K562 (cell line): ENCODE measurements around the gene CEBPE. TPM values are rescaled to one million over a fixed set of nuclear protein-coding genes. Genes with fewer than 3 reads are reported as not detected.
A peak's percentile ranks its signal among the peaks of the same experiment; 100 is the strongest.

Experiments used
- ATAC-seq: fragments of 200-7000 bp; cut with Tn5 transposase; 3 replicates; pipeline ENCODE4 v1.9.1; 2020; ENCODE audit warnings: moderate library complexity
- Bru-seq: library from RNA; stranded (reverse); fragments of 400-500 nt; gene quantifications from one replicate; lab custom pipeline; 2021; lab: Mats Ljungman, UMichigan
- BruChase-seq, 2 experiments: library from RNA; stranded (reverse); fragments of 400-500 nt; gene quantifications; one replicate each; lab custom pipeline; 2021; lab: Mats Ljungman, UMichigan
- BruUV-seq: library from RNA; stranded (reverse); fragments of 400-500 nt; replicated peaks from 2 replicates; lab custom pipeline; 2021; lab: Mats Ljungman, UMichigan
- CTCF ChIA-PET: fragments of 300-600 bp; formaldehyde crosslinking; extraction: SDS; loops from one replicate; lab custom pipeline; 2021; ENCODE audit warnings: low intra/inter-chr PET ratio; lab: Yijun Ruan, JAX
- POLR2A ChIA-PET: fragments of 300-600, 350-650 bp; sonication (Branson Sonifier 250); formaldehyde crosslinking; extraction: SDS; loops from one replicate; lab custom pipeline; 2021; ENCODE audit warnings: antibody characterized with exemption, inconsistent platforms; lab: Yijun Ruan, JAX
- DNase-seq, 4 experiments: peaks; one replicate each; pipeline versions ENCODE4 v3.0.0 to v3.0.0-alpha.2; 2011 to 2018; ENCODE audit warnings: low spot score in 3 of 4, mixed read lengths in 3 of 4; ENCODE audit errors: extremely low read depth in 1 of 4
- FAIRE-seq: peaks from 2 replicates; lab custom pipeline; 2011; peaks lifted over from hg19 to GRCh38; lab: Jason Lieb, UNC
- H2AFZ ChIP-seq: 2 replicates; pipeline ENCODE4 v1.6.0; 2011; ENCODE audit warnings: low read depth, low read length, control low read depth, inconsistent platforms
- H3K27ac ChIP-seq: fragments of 200-600 bp; 3 replicates; pipeline ENCODE4 v1.8.0; 2011; ENCODE audit warnings: low read depth, mild to moderate bottlenecking, control low read depth, inconsistent platforms, low read length, moderate library complexity, mixed read lengths; ENCODE audit errors: extremely low read depth
- H3K27me3 ChIP-seq, 2 experiments: fragments of 300-600 bp in 1 of 2; 2 replicates in 1 of 2; 3 replicates in 1 of 2; pipeline versions ENCODE4 v1.6.0 to v1.8.0; 2011; ENCODE audit warnings: inconsistent platforms in 2 of 2, low read length in 2 of 2, mild to moderate bottlenecking in 1 of 2, mixed read lengths in 1 of 2, moderate library complexity in 1 of 2; ENCODE audit not compliant: control insufficient read depth in 2 of 2, insufficient read depth in 2 of 2
- H3K36me3 ChIP-seq: fragments of 300-600 bp; 3 replicates; pipeline ENCODE4 v1.8.0; 2011; ENCODE audit warnings: mild to moderate bottlenecking, low read length, inconsistent platforms; ENCODE audit not compliant: control insufficient read depth, insufficient read depth
- H3K4me1 ChIP-seq, 2 experiments: fragments of 200-600 bp in 1 of 2; replicated peaks in 1 of 2; 2 replicates in 1 of 2; 3 replicates in 1 of 2; pipeline versions ENCODE4 v1.5.1 to v1.8.0; 2011; ENCODE audit warnings: inconsistent platforms in 2 of 2, low read length in 2 of 2, mild to moderate bottlenecking in 1 of 2, mixed read lengths in 1 of 2, moderate library complexity in 1 of 2; ENCODE audit not compliant: control insufficient read depth in 2 of 2, insufficient read depth in 2 of 2
- H3K4me2 ChIP-seq: 2 replicates; pipeline ENCODE4 v1.6.1; 2011; ENCODE audit warnings: low read length, control low read depth, inconsistent platforms, mixed read lengths; ENCODE audit not compliant: insufficient read depth
- H3K4me3 ChIP-seq: fragments of 200-600 bp; sonication (generic), shearing (Covaris generic); 2 replicates; pipeline ENCODE4 v1.5.1; 2016; ENCODE audit warnings: control low read depth, inconsistent platforms
- H3K79me2 ChIP-seq: fragments of 200-600 bp; 3 replicates; pipeline ENCODE4 v1.8.0; 2011; ENCODE audit warnings: low read length, inconsistent platforms; ENCODE audit not compliant: control insufficient read depth, insufficient read depth
- H3K9ac ChIP-seq, 2 experiments: 2 replicates each; pipeline versions ENCODE4 v1.6.0 to v1.6.1; 2011; ENCODE audit warnings: low read depth in 2 of 2, low read length in 2 of 2, control low read depth in 1 of 2, inconsistent platforms in 1 of 2, mild to moderate bottlenecking in 1 of 2, mixed read lengths in 1 of 2; ENCODE audit not compliant: insufficient read depth in 1 of 2
- H3K9me1 ChIP-seq: one replicate; pipeline ENCODE4 v1.6.0; 2011; ENCODE audit warnings: inconsistent platforms, mild to moderate bottlenecking, low read length, moderate library complexity; ENCODE audit not compliant: control insufficient read depth, insufficient read depth
- H3K9me3 ChIP-seq: replicated peaks from 2 replicates; pipeline ENCODE4 v1.5.1; 2011; ENCODE audit warnings: low read depth, low read length, inconsistent platforms; ENCODE audit not compliant: control insufficient read depth, insufficient read depth
- H4K20me1 ChIP-seq: replicated peaks from 2 replicates; pipeline ENCODE4 v1.6.1; 2011; ENCODE audit warnings: low read length, inconsistent platforms, mixed read lengths; ENCODE audit not compliant: control insufficient read depth, insufficient read depth
- JUN ChIP-seq, 2 experiments: sonication (generic) in 1 of 2; formaldehyde crosslinking in 1 of 2; IDR thresholded peaks; 2 replicates each; pipeline versions ENCODE4 v1.6.1 to v1.8.0; 2012 to 2022; ENCODE audit warnings: borderline replicate concordance in 2 of 2, mild to moderate bottlenecking in 2 of 2, improper control_type of control experiment in 1 of 2, low read depth in 1 of 2, low read length in 1 of 2, missing genetic modification reagents in 1 of 2
- MCM3 ChIP-seq: fragments of 450-650 bp; IDR thresholded peaks from 2 replicates; pipeline ENCODE4 v1.6.1; 2016
- PCBP2 ChIP-seq: fragments of 200-400 bp; formaldehyde crosslinking; IDR thresholded peaks from 2 replicates; pipeline ENCODE4 v1.6.1; 2018; ENCODE audit warnings: low read length, low read depth, mild to moderate bottlenecking, moderate library complexity; ENCODE audit not compliant: poor library complexity, severe bottlenecking
- TCF3 ChIP-seq: sonication (generic); formaldehyde crosslinking; IDR thresholded peaks from 2 replicates; pipeline ENCODE4 v1.4.0; 2020; ENCODE audit warnings: mild to moderate bottlenecking, missing genetic modification reagents
- USF1 ChIP-seq: sonication (generic); formaldehyde crosslinking; IDR thresholded peaks from 2 replicates; pipeline ENCODE4 v1.9.0; 2022; ENCODE audit warnings: mild to moderate bottlenecking, missing genetic modification reagents
- WGBS: fragments of 100-300 bp; shearing (Covaris generic); methylation state at CpG from one replicate; pipeline ENCODE4 v1.1.6; 2016; ENCODE audit warnings: low coverage, mixed read lengths; ENCODE audit not compliant: insufficient coverage; ENCODE audit errors: missing lambda C conversion rate; 5-methylcytosine and 5-hydroxymethylcytosine counted together
- in situ Hi-C: fragments of 300-500 bp; cut with MboI; formaldehyde crosslinking; loops from 4 replicates; pipeline ENCODE4 v1.15.0; 2018; ENCODE audit warnings: inconsistent platforms, mixed read lengths
- intact Hi-C: fragments of 100-400 bp; cut with micrococcal nuclease; formaldehyde crosslinking; loops from 2 replicates; pipeline ENCODE4 v1.14.2; 2022
- long read RNA-seq, 3 experiments: library from polyadenylated mRNA in 2 of 3; library from RNA in 1 of 3; unstranded in 2 of 3; stranded (forward) in 1 of 3; transcript quantifications; one replicate each; pipeline ENCODE4 v2.0.0, GENCODE V29; 2019 to 2022
- polyA minus RNA-seq, 3 experiments: library from RNA; depleted of rRNA, polyadenylated mRNA; stranded (reverse); fragments of >200 nt; gene quantifications; 2 replicates each; pipeline ENCODE4 v1.2.3, GENCODE V29; 2011
- polyA plus RNA-seq, 8 experiments: library from polyadenylated mRNA; depleted of rRNA in 4 of 8; stranded (reverse) in 5 of 8; unstranded in 3 of 8; fragments of >200 nt; fragmentation: Nextera tagmentation in 2 of 8; fragmentation: Illumina TruSeq in 1 of 8; extraction: Ambion mirVana in 2 of 8; extraction: Trizol in 1 of 8; gene quantifications; 2 replicates each; pipeline versions ENCODE4 v1.2.1 to v1.2.3, GENCODE V29; 2011 to 2014; ENCODE audit warnings: inconsistent platforms in 1 of 8, missing spikeins in 1 of 8
- total RNA-seq, 7 experiments: library from RNA; depleted of rRNA in 6 of 7; stranded (reverse); fragments of >200 nt in 6 of 7; fragmentation: Illumina TruSeq in 2 of 7; extraction: Trizol in 2 of 7; gene quantifications; 2 replicates each; pipeline versions ENCODE4 v1.2.1 to v1.2.3, GENCODE V29; 2011 to 2021; ENCODE audit warnings: low replicate concordance in 1 of 7
- TF ChIP-seq, protein P1 (sequence below), 2 experiments: IDR thresholded peaks; 2 replicates each; pipeline ENCODE4 v1.6.1; 2012; ENCODE audit warnings: improper control_type of control experiment in 2 of 2, low read depth in 2 of 2, low read length in 2 of 2, borderline replicate concordance in 1 of 2

Gene CEBPE
- not detected in 2 replicates for total RNA-seq (2011; cell fraction: chromatin; rRNA removed; ENCODE audit: low replicate concordance)
- total RNA-seq (2011; cell fraction: nucleolus; rRNA removed), result not detected in 2 replicates
- total RNA-seq (2011; cell fraction: nucleoplasm; rRNA removed), result not detected in 2 replicates
- total RNA-seq (2014; rRNA removed) (0.09 TPM in 1 of 2 replicates, not detected in the other), total RNA-seq (2014; rRNA removed; fragmentation: Illumina TruSeq; extraction: Trizol) (not detected in 2 replicates), total RNA-seq (2015; rRNA removed; fragmentation: Illumina TruSeq; extraction: Trizol) (not detected in 2 replicates), total RNA-seq (2021) (0.13 and 0.16 TPM in 2 replicates), polyA plus RNA-seq (2011; rRNA removed) (0.09 TPM in 1 of 2 replicates, not detected in the other), polyA plus RNA-seq (2014; fragmentation: Illumina TruSeq; extraction: Trizol) (not detected in 2 replicates), polyA plus RNA-seq (2014; fragmentation: Nextera tagmentation; extraction: Ambion mirVana) (not detected), polyA plus RNA-seq (2014; rRNA removed) (0.12 and 0.15 TPM in 2 replicates), polyA minus RNA-seq (2011; rRNA and poly(A)+ RNA removed) (not detected in 2 replicates), Bru-seq, nascent RNA (not detected), BruChase-seq, experiment 1, labeled RNA remaining after a 2-hour chase (not detected), BruChase-seq, experiment 2, labeled RNA remaining after a 6-hour chase (not detected)
- 0.09 and 0.12 TPM in 2 replicates for polyA plus RNA-seq (2011; cell fraction: cytosol; rRNA removed)
- not detected in 2 replicates for polyA plus RNA-seq (2011; cell fraction: nucleus; rRNA removed)
- 0.18 TPM in 1 of 2 replicates, not detected in the other for polyA plus RNA-seq (2012)
- not detected in 2 replicates for polyA minus RNA-seq (2011; cell fraction: cytosol; rRNA and poly(A)+ RNA removed)
- polyA minus RNA-seq (2011; cell fraction: nucleus; rRNA and poly(A)+ RNA removed), result not detected in 2 replicates
- long read RNA-seq, experiment 1, result 0 reads
- long read RNA-seq, experiment 2, partial matches to known transcripts, result 0 of 2 reads
- long read RNA-seq, experiment 2, other reads (novel, unspliced or antisense), result 0 of 2 reads
- long read RNA-seq, experiment 3, result 0 reads

DNA sequence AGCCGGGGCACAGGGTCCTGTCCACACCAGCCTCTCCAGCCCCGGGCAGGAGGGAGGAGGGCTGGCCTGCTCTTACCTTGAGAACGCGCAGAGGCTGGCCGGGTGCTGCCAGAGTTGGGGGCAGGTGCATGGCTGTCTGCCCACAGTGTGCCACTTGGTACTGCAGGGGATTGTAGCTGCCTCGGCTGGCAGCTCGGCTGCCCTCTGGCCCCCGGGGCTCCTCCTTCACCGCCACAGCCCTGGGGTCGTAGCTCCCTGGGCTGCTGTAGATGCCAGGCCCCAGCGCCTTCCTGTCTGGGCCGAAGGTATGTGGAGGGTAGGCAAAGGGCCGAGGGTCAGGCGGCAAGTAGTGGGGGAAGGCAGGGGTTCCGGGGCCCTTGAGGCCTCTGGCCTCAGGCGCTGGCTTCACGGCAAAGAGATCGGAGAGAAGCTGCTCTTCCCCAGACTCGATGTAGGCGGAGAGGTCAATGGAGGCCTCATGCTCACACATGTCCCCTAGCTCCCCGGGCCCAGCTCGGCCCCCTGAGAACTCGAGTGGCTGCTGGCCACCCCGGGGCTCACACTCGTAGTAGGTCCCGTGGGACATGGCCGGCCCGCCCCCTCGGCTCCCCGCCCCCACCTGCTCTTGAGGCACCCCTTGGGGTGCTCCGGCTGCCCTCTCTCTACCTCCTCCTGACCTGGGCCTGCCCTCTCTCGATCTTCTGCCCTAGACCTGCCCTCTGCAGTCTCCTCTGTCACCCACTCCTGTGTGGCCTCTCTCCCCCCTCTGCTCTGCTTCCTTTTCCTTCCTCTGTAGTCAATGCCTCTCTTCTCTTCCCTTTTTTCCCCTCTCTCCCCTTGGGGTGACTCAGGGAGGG lies at the start of gene CEBPE:
Gene CEBPE, minus strand, starts transcription at position 750 of the 857 bp plus-strand sequence. Its CDS starts 164 bp downstream, at position 586.
- no peak for TF ChIP-seq MCM3
- TF ChIP-seq, protein P1, sequence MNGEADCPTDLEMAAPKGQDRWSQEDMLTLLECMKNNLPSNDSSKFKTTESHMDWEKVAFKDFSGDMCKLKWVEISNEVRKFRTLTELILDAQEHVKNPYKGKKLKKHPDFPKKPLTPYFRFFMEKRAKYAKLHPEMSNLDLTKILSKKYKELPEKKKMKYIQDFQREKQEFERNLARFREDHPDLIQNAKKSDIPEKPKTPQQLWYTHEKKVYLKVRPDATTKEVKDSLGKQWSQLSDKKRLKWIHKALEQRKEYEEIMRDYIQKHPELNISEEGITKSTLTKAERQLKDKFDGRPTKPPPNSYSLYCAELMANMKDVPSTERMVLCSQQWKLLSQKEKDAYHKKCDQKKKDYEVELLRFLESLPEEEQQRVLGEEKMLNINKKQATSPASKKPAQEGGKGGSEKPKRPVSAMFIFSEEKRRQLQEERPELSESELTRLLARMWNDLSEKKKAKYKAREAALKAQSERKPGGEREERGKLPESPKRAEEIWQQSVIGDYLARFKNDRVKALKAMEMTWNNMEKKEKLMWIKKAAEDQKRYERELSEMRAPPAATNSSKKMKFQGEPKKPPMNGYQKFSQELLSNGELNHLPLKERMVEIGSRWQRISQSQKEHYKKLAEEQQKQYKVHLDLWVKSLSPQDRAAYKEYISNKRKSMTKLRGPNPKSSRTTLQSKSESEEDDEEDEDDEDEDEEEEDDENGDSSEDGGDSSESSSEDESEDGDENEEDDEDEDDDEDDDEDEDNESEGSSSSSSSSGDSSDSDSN (IDR thresholded peaks at IDR 0.05; ENCODE audit: borderline replicate concordance in 1 of 2, low read depth in 2 of 2, low read length in 2 of 2), result no peak
- no peak for TF ChIP-seq JUN (IDR thresholded peaks at IDR 0.05; ENCODE audit: borderline replicate concordance, low read depth, low read length)
- no peak for TF ChIP-seq JUN (CRISPR knock-in tag; IDR thresholded peaks at IDR 0.05; ENCODE audit: borderline replicate concordance)
- no peak for TF ChIP-seq USF1 (CRISPR knock-in tag)
- no peak for TF ChIP-seq PCBP2
- no peak for TF ChIP-seq TCF3 (CRISPR knock-in tag)
- ATAC-seq (no peak), DNase-seq (no peak), FAIRE-seq (no peak)
- no peak within 1 kb of the TSS for H3K27ac ChIP-seq
- no peaks in the 10 kb centered on the region for H3K79me2 ChIP-seq
- peak within 1 kb of the TSS; percentile 33; the same call in 1 of the 2 replicates for H2AFZ ChIP-seq
- peaks cover 0 to 10% of the 10 kb centered on the region in 2 experiments; a peak in 3 of 5 replicates for H3K27me3 ChIP-seq
- H3K9ac ChIP-seq, result peak within 1 kb of the TSS in 1 of 2 experiments; percentile 35; a peak in 2 of 4 replicates
- in situ Hi-C loops, result no loop called here
- no TSS peak for BruUV-seq
- intact Hi-C loops, result no loop called here
- no peak within 1 kb of the TSS for H3K4me3 ChIP-seq
- ChIA-PET POLR2A (interaction anchor here (0.7 to 1.4 kb wide), 5 partner anchors 17 to 261 kb away, joined by 3 to 9 read pairs (median 3); no protein-coding TSS in a partner anchor), CTCF (interaction anchor here (3.1 to 7.4 kb wide), 2 partner anchors 67 to 262 kb away, joined by 19 to 310 read pairs; partner anchors contain the start of gene SLC7A8)
- H3K9me1 ChIP-seq, result no peaks in the 10 kb centered on the region
- H3K36me3 ChIP-seq, result no peaks in the 10 kb centered on the region
- no peaks in the 10 kb centered on the region for H3K9me3 ChIP-seq
- peaks cover 45 to 55% of the 10 kb centered on the region in 2 experiments for H3K4me1 ChIP-seq
- WGBS, result 71% methylated on average over 23 of the region's 32 CpGs
- H4K20me1 ChIP-seq, result peaks cover 3% of the 10 kb centered on the region; the same call in 1 of the 2 replicates
- H3K4me2 ChIP-seq, result peak within 1 kb of the TSS; percentile 51; the same call in 1 of the 2 replicates
